ENCODE measurements around the gene NDUFV3.

GRCh38 chr21:42905195-42905594 is 12.1 kb downstream of the NDUFV3 start:
- no peak for TF ChIP-seq POLR2A (IDR thresholded peaks at IDR 0.05)
- no peak for TF ChIP-seq CTCF (IDR thresholded peaks at IDR 0.05)
- TF ChIP-seq POLR2AphosphoS5 (IDR thresholded peaks at IDR 0.05): no peak

All from transverse colon (tissue), 4 donors.